Measurements from ENCODE around the gene UBAC2. TPM values are rescaled to one million over a fixed set of nuclear protein-coding genes. Genes with fewer than 3 reads are reported as not detected.

Gene UBAC2
- total RNA-seq, 2 donors from 2014 or later: 72.7 to 80.4 TPM

DNA sequence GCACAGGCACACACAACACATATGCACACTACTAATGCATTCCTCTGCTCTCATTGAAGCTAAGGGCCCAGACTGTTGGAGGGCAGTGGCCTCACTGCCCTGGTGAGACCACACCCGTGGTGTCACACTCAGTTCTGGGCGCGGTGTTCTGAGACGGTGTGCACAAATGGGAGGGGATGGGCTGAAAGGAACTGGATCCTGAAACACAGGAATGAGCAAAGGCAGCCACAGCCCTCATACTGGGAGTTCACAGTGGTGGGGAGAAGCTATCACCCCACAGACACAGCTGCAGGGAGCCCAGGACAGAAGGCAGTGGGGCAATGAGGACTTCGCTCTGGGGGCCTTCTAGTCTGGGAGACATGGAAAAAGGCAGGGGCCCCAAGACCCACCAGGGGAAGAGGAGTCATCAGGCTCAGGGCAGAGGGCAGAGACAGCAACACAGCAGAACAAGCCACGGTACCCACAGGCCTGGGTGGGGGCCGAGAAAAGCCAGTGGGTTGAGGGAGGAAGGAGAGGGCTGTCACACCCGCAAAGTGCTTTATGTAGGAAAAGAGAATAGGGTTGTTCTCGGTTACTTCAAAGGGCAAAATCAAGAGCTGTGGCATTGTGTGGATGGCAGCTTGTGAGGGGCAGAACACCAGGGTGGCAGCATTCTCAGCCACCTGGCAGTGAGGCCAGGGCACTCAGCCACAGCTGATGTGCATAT is 181.9 kb downstream of the UBAC2 start:
- H3K36me3 ChIP-seq (ENCODE audit: control insufficient read depth, insufficient read depth, low read length): peaks cover 27% of the 10 kb centered on the region
- WGBS, 2 experiments (ENCODE audit: insufficient coverage in 1 of 2, insufficient read length in 1 of 2): 91 to 94% methylated on average over 9 of the region's 9 CpGs
- no peak overlapping the region for H3K9ac ChIP-seq (ENCODE audit: extremely low read depth, low read length, poor library complexity, severe bottlenecking)
- Mint-ChIP-seq H3K4me3 (no peak overlapping the region), H3K9me3 (no peaks in the 10 kb centered on the region), H3K4me1 (peaks cover 17% of the 10 kb centered on the region), H3K27ac (no peak overlapping the region), H3K36me3 (ENCODE audit: low read depth) (peaks cover 34% of the 10 kb centered on the region), H3K27me3 (ENCODE audit: insufficient read depth) (no peaks in the 10 kb centered on the region)
- H3K4me1 ChIP-seq (ENCODE audit: control insufficient read depth, insufficient read depth, low read length): no peaks in the 10 kb centered on the region
- no peaks in the 10 kb centered on the region for H3K9me3 ChIP-seq (ENCODE audit: control insufficient read depth, low read length)
- H3K27me3 ChIP-seq (ENCODE audit: control insufficient read depth, insufficient read depth, low read length, poor library complexity, severe bottlenecking): no peaks in the 10 kb centered on the region
- DNase-seq: peak; percentile 36
- TF ChIP-seq, protein P1, sequence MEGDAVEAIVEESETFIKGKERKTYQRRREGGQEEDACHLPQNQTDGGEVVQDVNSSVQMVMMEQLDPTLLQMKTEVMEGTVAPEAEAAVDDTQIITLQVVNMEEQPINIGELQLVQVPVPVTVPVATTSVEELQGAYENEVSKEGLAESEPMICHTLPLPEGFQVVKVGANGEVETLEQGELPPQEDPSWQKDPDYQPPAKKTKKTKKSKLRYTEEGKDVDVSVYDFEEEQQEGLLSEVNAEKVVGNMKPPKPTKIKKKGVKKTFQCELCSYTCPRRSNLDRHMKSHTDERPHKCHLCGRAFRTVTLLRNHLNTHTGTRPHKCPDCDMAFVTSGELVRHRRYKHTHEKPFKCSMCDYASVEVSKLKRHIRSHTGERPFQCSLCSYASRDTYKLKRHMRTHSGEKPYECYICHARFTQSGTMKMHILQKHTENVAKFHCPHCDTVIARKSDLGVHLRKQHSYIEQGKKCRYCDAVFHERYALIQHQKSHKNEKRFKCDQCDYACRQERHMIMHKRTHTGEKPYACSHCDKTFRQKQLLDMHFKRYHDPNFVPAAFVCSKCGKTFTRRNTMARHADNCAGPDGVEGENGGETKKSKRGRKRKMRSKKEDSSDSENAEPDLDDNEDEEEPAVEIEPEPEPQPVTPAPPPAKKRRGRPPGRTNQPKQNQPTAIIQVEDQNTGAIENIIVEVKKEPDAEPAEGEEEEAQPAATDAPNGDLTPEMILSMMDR (conservative IDR thresholded peaks at IDR 0.05): no peak
- H3K27ac ChIP-seq (ENCODE audit: low read depth, low read length): no peak overlapping the region
- no peak overlapping the region for H3K4me3 ChIP-seq (ENCODE audit: low read length)

DNA sequence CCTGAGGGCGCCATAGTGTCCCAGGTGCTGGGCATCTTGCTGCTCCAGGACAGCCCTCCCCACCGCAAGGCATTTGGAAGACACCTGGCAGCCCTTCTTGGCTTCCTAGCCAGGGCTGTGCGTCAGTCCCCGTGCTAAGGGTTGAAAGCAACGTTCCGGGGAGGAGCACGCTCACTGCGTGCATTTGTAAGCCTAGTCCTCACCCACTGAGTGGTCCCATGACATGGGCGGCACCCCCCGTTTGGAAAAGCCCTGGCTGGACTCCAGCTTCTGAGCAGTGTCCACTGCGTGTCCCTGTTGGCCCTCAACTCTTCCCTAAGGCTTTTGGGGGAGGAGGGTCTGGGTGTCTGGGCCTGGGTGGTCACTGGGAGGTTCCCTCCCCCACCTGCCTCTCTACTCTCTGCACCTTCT is 182.9 kb downstream of the UBAC2 start:
- H3K36me3 Mint-ChIP-seq (ENCODE audit: low read depth): peaks cover 37% of the 10 kb centered on the region
- DNase-seq: peak; percentile 52
- peaks cover 23% of the 10 kb centered on the region for H3K36me3 ChIP-seq (ENCODE audit: control insufficient read depth, insufficient read depth, low read length)
- no peak overlapping the region for H3K9ac ChIP-seq (ENCODE audit: extremely low read depth, low read length, poor library complexity, severe bottlenecking)
- H3K27me3 Mint-ChIP-seq (ENCODE audit: insufficient read depth): no peaks in the 10 kb centered on the region
- no peaks in the 10 kb centered on the region for H3K9me3 ChIP-seq (ENCODE audit: control insufficient read depth, low read length)
- H3K4me3 Mint-ChIP-seq: no peak overlapping the region
- no peak overlapping the region for H3K27ac Mint-ChIP-seq
- 94 to 96% methylated on average over 10 to 11 of the region's 11 CpGs for WGBS, 2 experiments (ENCODE audit: insufficient coverage in 1 of 2, insufficient read length in 1 of 2)
- no peak overlapping the region for H3K27ac ChIP-seq (ENCODE audit: low read depth, low read length)
- TF ChIP-seq, protein P1 (conservative IDR thresholded peaks at IDR 0.05): no peak
- H3K27me3 ChIP-seq (ENCODE audit: control insufficient read depth, insufficient read depth, low read length, poor library complexity, severe bottlenecking): no peaks in the 10 kb centered on the region
- H3K9me3 Mint-ChIP-seq: no peaks in the 10 kb centered on the region
- no peaks in the 10 kb centered on the region for H3K4me1 ChIP-seq (ENCODE audit: control insufficient read depth, insufficient read depth, low read length)
- peaks cover 18% of the 10 kb centered on the region for H3K4me1 Mint-ChIP-seq
- H3K4me3 ChIP-seq (ENCODE audit: low read length): no peak overlapping the region

DNA sequence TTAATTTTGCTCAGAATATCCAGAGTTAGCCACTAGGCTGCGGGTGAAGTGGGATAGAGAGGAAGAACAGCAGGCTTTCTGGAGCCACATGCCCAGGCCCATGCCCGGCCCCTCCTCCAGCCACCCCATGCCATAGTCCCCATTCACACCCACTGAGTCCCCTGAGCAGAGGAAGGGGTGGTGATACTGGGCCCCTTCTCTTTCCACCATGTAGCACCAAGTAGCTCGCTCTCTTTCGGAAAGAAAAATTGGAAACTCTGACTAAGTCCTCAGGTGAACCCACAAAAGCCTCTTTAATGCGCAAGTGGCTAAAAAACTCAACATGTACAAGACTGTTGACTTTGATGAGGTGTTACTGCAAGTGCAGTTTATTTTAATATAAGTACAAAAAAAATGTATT is 183.3 kb downstream of the UBAC2 start:
- no peak overlapping the region for H3K27ac Mint-ChIP-seq
- H3K36me3 ChIP-seq (ENCODE audit: control insufficient read depth, insufficient read depth, low read length): peaks cover 23% of the 10 kb centered on the region

More for the DNA sequence above, 183.3 kb downstream of the UBAC2 start:
- no peak overlapping the region for H3K4me3 ChIP-seq (ENCODE audit: low read length)
- Mint-ChIP-seq H3K4me1 (peaks cover 18% of the 10 kb centered on the region), H3K36me3 (ENCODE audit: low read depth) (peaks cover 39% of the 10 kb centered on the region), H3K27me3 (ENCODE audit: insufficient read depth) (no peaks in the 10 kb centered on the region), H3K4me3 (no peak overlapping the region), H3K9me3 (no peaks in the 10 kb centered on the region)
- TF ChIP-seq, protein P1 (conservative IDR thresholded peaks at IDR 0.05): no peak
- H3K27ac ChIP-seq (ENCODE audit: low read depth, low read length): no peak overlapping the region
- WGBS, 2 experiments (ENCODE audit: insufficient coverage in 1 of 2, insufficient read length in 1 of 2): 93 to 100% methylated on average over 3 to 5 of the region's 5 CpGs
- no peaks in the 10 kb centered on the region for H3K4me1 ChIP-seq (ENCODE audit: control insufficient read depth, insufficient read depth, low read length)
- H3K9me3 ChIP-seq (ENCODE audit: control insufficient read depth, low read length): no peaks in the 10 kb centered on the region
- no peaks in the 10 kb centered on the region for H3K27me3 ChIP-seq (ENCODE audit: control insufficient read depth, insufficient read depth, low read length, poor library complexity, severe bottlenecking)
- DNase-seq: peak; percentile 43
- no peak overlapping the region for H3K9ac ChIP-seq (ENCODE audit: extremely low read depth, low read length, poor library complexity, severe bottlenecking)
